ENCODE results near the gene FBLIM1.

Gene FBLIM1

GRCh38 chr1:15730936-15731335 lies 27.7 kb upstream of the FBLIM1 start:
- TF ChIP-seq CTCF (IDR thresholded peaks at IDR 0.05), result no peak

GRCh38 chr1:15731735-15732685 lies 26.6 kb upstream of the FBLIM1 start:
- TF ChIP-seq CTCF (IDR thresholded peaks at IDR 0.05), result no peak
- H3K4me3 ChIP-seq, result no peak overlapping the region
- DNase-seq (ENCODE audit: low spot score), result no peak
- H3K27ac ChIP-seq, result no peak overlapping the region

More at GRCh38 chr1:15730936-15731335, 27.7 kb upstream of the FBLIM1 start:
- no peak overlapping the region for H3K27ac ChIP-seq
- H3K4me3 ChIP-seq, result no peak overlapping the region
- DNase-seq (ENCODE audit: low spot score), result no peak

DNA sequence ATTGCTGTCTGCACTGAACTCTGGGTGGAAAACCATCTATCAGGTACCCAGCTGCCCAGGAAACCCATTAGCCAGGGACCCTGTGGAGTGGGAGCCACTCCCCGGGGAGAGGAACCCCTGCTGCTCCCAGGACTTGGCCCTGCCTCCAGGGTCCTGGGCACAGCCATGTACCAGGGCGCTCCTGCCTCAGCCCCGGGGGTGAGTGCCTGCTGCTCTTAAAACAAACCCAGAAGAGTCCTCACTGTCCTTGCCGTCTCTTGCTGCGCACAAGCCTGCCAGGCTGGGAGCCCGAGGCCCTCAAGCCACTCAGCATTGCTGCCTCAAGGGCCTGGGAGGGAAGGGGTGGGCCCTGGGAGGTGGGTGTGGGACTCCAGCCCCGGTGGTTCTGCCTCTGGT lies 25.9 kb upstream of the FBLIM1 start:
- TF ChIP-seq CTCF (IDR thresholded peaks at IDR 0.05), result no peak
- no peak for DNase-seq (ENCODE audit: low spot score)
- H3K27ac ChIP-seq, result no peak overlapping the region
- no peak overlapping the region for H3K4me3 ChIP-seq

GRCh38 chr1:15733218-15733725 lies 25.3 kb upstream of the FBLIM1 start:
- no peak for DNase-seq (ENCODE audit: low spot score)
- no peak overlapping the region for H3K27ac ChIP-seq
- no peak overlapping the region for H3K4me3 ChIP-seq
- TF ChIP-seq CTCF (IDR thresholded peaks at IDR 0.05), result no peak

DNA sequence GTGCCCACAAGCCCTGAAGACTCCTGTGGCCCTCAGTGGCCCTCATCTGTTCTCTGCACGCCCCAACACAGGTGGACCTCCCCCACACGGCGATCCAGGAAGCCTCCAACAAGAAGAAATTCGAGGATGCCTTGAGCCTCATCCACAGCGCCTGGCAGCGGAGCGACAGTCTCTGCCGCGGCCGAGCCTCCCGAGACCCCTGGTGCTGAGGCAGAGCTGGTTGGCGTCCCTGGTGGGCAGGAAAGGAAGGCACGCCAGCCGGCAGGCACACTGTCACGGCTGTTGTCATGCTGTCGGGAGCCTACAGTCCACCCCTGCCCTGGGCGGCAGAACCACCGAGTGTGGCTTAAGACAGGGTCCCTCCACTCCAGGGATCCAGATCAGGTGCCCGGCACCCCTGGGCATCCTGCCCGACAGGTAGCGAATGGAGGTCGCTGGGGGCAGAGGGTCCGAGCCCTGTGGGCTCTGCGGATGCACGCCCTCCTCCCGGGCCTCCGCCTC lies 24.8 kb upstream of the FBLIM1 start:
- DNase-seq (ENCODE audit: low spot score), result no peak
- no peak for TF ChIP-seq CTCF (IDR thresholded peaks at IDR 0.05)
- no peak overlapping the region for H3K4me3 ChIP-seq
- no peak overlapping the region for H3K27ac ChIP-seq

DNA sequence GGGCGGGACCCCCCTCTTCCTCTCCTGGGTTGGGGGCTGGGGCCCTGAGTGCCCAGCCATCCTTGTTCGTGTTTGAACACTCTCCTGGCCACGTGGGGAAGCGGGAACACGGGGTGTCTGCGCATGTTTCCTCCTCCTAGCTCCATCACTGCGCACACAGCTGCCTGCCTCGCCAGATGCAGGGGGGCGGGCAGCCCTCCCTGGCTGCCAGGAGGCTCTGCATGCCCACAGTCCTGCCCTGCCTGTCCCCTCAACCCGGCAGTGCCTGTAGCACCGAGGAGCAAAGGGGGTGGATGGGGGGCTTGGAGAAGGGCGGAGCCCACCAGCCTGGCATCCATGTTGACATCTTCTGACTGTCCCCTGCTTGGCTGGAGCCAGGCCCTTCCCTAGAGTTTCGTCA lies 24.3 kb upstream of the FBLIM1 start:
- TF ChIP-seq CTCF (IDR thresholded peaks at IDR 0.05), result no peak
- DNase-seq (ENCODE audit: low spot score), result no peak
- Histone ChIP-seq H3K4me3 (no peak overlapping the region), H3K27ac (no peak overlapping the region)

Data from coronary artery (tissue), 2 donors.